Smooth muscle cell (in vitro differentiated cells): ENCODE results near the gene FGD3. TPM values are rescaled to one million over a fixed set of nuclear protein-coding genes. Genes with fewer than 3 reads are reported as not detected.

Experiments
- DNase-seq: peaks from one replicate; lab custom pipeline; 2025; ENCODE audit not compliant: unreplicated experiment; lab: John Stamatoyannopoulos, UW
- H2AFZ ChIP-seq: fragments of 200-600 bp; sonication (generic); 2 replicates; pipeline ENCODE4 v1.6.0; 2016; ENCODE audit warnings: antibody characterized with exemption, low read depth, mild to moderate bottlenecking
- H3F3A ChIP-seq: fragments of 200-600 bp; sonication (generic); 2 replicates; pipeline ENCODE4 v1.6.0; 2017; ENCODE audit warnings: antibody characterized with exemption, low read depth
- H3K27ac ChIP-seq: fragments of 200-600 bp; sonication (generic); 2 replicates; pipeline ENCODE4 v1.5.1; 2016; ENCODE audit warnings: low read depth, mild to moderate bottlenecking
- H3K27me3 ChIP-seq: fragments of 200-600 bp; sonication (generic); 2 replicates; pipeline ENCODE4 v1.6.1; 2016; ENCODE audit warnings: low read depth, mild to moderate bottlenecking
- H3K36me3 ChIP-seq: fragments of 200-600 bp; sonication (generic); 2 replicates; pipeline ENCODE4 v1.5.1; 2016; ENCODE audit warnings: low read depth
- H3K4me1 ChIP-seq: fragments of 200-600 bp; sonication (generic); 2 replicates; pipeline ENCODE4 v1.5.1; 2016; ENCODE audit warnings: low read depth
- H3K4me2 ChIP-seq: fragments of 200-600 bp; sonication (generic); 2 replicates; pipeline ENCODE4 v1.6.0; 2016; ENCODE audit warnings: mild to moderate bottlenecking
- H3K4me3 ChIP-seq: fragments of 200-600 bp; sonication (generic); 2 replicates; pipeline ENCODE4 v1.5.1; 2016; ENCODE audit warnings: mild to moderate bottlenecking
- H3K79me2 ChIP-seq: fragments of 200-600 bp; sonication (generic); 2 replicates; pipeline ENCODE4 v1.6.0; 2016; ENCODE audit warnings: low read depth, mild to moderate bottlenecking
- H3K9ac ChIP-seq: fragments of 200-600 bp; sonication (generic); 2 replicates; pipeline ENCODE4 v1.6.0; 2016; ENCODE audit warnings: low read depth
- H3K9me3 ChIP-seq: fragments of 200-600 bp; sonication (generic); replicated peaks from 2 replicates; pipeline ENCODE4 v1.5.1; 2016; ENCODE audit warnings: low read depth
- H4K20me1 ChIP-seq: fragments of 200-600 bp; sonication (generic); 2 replicates; pipeline ENCODE4 v1.6.0; 2016; ENCODE audit warnings: low read depth
- WGBS: methylation state at CpG from one replicate; pipeline ENCODE4 v1.1.7; 2016; ENCODE audit warnings: low lambda C conversion rate; 5-methylcytosine and 5-hydroxymethylcytosine counted together
- polyA plus RNA-seq: library from polyadenylated mRNA; unstranded; fragments of >200 nt; fragmentation: Nextera tagmentation; extraction: Ambion mirVana; gene quantifications from 2 replicates; pipeline ENCODE4 v1.2.1, GENCODE V29; 2016
- total RNA-seq: library from RNA; depleted of rRNA; stranded (reverse); fragments of >200 nt; gene quantifications from 2 replicates; pipeline ENCODE4 v1.2.3, GENCODE V29; 2014
- TF ChIP-seq, protein P1 (sequence below): fragments of 200-600 bp; sonication (generic); IDR thresholded peaks from 2 replicates; pipeline ENCODE4 v1.5.1; 2017; ENCODE audit warnings: borderline replicate concordance, mild to moderate bottlenecking, antibody characterized with exemption; ENCODE audit not compliant: insufficient read depth, poor library complexity, severe bottlenecking

FGD3 gene
- total and polyA plus RNA-seq, 2 experiments from 2014 or later, result 1.1 to 2.1 TPM

DNA sequence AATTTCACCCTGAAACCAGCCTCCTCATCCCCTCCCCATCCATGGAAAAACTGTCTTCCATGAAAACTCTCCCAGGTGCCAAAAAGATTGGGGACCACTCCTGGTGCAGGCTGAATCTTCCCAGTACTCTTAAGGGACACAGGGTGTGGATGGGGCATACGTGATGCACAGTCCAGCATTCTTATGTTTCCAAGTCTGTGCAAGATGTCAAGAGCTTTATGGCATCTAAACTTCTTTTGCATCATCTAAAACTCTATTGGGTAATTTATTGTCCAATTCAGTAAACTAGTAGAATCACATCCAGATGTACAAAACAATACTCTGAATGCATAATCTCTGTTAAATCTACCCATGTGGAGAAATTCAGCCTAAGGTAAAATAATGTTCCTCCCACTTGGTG is 9.3 kb upstream of the FGD3 start:
- Histone ChIP-seq H3K9me3 (no peaks in the 10 kb centered on the region), H3K4me1 (no peaks in the 10 kb centered on the region), H3K9ac (no peak overlapping the region), H3K79me2 (no peaks in the 10 kb centered on the region), H3F3A (no peaks in the 10 kb centered on the region), H3K36me3 (no peaks in the 10 kb centered on the region), H3K27me3 (no peaks in the 10 kb centered on the region), H3K27ac (no peak overlapping the region), H3K4me2 (no peak overlapping the region), H3K4me3 (no peak overlapping the region), H4K20me1 (no peaks in the 10 kb centered on the region), H2AFZ (no peak overlapping the region)
- no peak for DNase-seq
- 95% methylated on average over 1 of the region's 1 CpG for whole genome bisulfite sequencing
- TF ChIP-seq, protein P1, sequence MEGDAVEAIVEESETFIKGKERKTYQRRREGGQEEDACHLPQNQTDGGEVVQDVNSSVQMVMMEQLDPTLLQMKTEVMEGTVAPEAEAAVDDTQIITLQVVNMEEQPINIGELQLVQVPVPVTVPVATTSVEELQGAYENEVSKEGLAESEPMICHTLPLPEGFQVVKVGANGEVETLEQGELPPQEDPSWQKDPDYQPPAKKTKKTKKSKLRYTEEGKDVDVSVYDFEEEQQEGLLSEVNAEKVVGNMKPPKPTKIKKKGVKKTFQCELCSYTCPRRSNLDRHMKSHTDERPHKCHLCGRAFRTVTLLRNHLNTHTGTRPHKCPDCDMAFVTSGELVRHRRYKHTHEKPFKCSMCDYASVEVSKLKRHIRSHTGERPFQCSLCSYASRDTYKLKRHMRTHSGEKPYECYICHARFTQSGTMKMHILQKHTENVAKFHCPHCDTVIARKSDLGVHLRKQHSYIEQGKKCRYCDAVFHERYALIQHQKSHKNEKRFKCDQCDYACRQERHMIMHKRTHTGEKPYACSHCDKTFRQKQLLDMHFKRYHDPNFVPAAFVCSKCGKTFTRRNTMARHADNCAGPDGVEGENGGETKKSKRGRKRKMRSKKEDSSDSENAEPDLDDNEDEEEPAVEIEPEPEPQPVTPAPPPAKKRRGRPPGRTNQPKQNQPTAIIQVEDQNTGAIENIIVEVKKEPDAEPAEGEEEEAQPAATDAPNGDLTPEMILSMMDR, result no peak

DNA sequence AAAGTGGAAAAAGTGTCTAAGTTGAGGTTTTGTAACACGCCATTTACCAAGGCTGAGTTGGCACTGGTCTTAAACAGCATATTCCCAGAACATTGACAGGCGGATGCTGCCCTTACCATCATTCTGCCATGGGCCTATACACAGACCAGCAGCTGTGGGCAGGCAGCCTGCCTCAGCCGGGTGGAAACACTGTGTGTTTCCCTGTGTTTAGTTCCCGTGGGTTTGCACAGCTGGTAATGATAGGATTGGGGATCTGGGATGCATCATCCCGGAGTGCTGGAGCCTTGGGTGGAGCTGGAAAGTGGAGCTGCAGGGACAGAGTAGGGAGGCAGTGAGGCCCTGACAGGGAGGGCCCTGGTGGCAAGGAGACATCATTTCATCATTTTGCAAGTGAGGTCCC is 5.5 kb upstream of the FGD3 start:
- H3K4me1 ChIP-seq, result no peaks in the 10 kb centered on the region
- no peaks in the 10 kb centered on the region for H3K36me3 ChIP-seq
- no peak overlapping the region for H3K4me3 ChIP-seq
- H2AFZ ChIP-seq, result no peak overlapping the region
- H3K9me3 ChIP-seq, result no peaks in the 10 kb centered on the region
- no peak overlapping the region for H3K4me2 ChIP-seq
- H3F3A ChIP-seq, result no peaks in the 10 kb centered on the region
- TF ChIP-seq, protein P1, result no peak
- no peaks in the 10 kb centered on the region for H4K20me1 ChIP-seq
- DNase-seq, result no peak
- no peaks in the 10 kb centered on the region for H3K79me2 ChIP-seq
- H3K27me3 ChIP-seq, result no peaks in the 10 kb centered on the region
- H3K9ac ChIP-seq, result no peak overlapping the region
- 31% methylated on average over 5 of the region's 5 CpGs for WGBS
- no peak overlapping the region for H3K27ac ChIP-seq

DNA sequence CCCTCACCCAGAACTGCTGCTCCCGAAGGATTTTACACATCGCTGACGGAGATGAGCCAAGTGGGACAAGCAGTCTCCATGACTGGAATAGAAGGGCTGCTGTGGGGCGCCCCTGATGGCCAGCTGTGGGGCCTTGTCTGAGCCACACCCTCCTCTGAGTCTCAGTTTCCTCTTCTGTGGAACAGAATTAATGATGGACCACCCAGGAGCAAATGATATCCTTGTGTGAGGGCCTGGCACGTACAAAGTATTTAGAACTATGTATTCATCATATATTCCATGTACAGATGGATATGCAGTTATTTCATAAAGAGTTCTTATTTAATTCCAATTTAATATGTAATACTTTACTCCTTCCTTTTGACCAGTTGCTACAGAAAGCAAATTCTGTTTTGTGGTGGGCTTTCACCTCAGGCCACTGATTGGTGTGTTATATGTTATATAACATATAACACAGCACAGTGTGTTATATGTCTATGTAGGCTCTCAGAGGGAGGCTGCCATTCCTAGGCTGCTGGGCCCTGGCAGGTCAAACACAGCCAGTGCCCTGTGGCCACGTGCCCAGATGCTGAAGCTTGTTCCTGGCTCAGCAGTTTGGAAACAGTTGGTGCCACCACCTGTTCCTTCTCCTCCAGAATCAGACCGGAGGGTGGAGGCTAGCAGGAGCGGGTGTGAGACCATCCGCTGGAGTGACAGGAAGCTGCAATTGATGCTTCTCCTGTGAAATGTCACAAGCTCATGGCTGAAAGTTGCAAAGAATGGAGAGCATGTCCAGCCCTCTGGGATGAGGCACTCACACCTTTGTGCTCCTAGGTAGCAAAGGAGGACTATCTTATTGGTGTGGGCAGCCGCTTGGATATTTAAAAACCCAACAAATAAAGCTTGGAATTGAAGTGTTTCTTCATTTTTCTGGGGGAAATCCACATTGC is 4.4 kb upstream of the FGD3 start:
- no peaks in the 10 kb centered on the region for H3K27me3 ChIP-seq
- peaks cover 5% of the 10 kb centered on the region for H3K4me1 ChIP-seq
- H3K4me3 ChIP-seq, result no peak overlapping the region
- H4K20me1 ChIP-seq, result no peaks in the 10 kb centered on the region
- no peaks in the 10 kb centered on the region for H3K79me2 ChIP-seq
- no peak overlapping the region for H3K9ac ChIP-seq
- no peaks in the 10 kb centered on the region for H3F3A ChIP-seq
- H3K36me3 ChIP-seq, result no peaks in the 10 kb centered on the region
- no peak overlapping the region for H2AFZ ChIP-seq
- no peak for DNase-seq
- no peak overlapping the region for H3K4me2 ChIP-seq
- no peak overlapping the region for H3K27ac ChIP-seq
- no peaks in the 10 kb centered on the region for H3K9me3 ChIP-seq
- TF ChIP-seq, protein P1, result no peak
- WGBS, result 86% methylated on average over 10 of the region's 10 CpGs

DNA sequence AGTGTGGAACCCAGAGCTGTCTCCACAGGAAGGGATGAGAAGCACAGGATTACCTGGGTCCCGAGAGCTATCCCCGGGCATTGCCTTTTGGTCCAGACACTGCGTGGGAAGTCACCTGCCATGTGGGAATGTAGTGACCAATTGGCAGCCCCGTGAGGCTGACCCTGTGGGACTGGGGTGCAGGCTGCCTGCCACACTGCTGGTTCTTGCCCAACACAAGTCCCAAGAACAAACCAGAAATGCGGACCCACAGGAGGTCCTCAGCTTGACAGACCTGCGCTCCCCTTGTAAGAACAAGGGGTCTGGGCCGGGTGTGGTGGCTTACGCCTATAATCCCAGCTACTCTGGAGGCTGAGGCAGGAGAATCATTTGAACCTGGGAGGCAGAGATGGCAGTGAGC is 2.4 kb upstream of the FGD3 start:
- Histone ChIP-seq H3K9me3 (no peaks in the 10 kb centered on the region), H3F3A (no peaks in the 10 kb centered on the region), H3K4me1 (peaks cover 5% of the 10 kb centered on the region), H4K20me1 (no peaks in the 10 kb centered on the region), H3K4me2 (no peak overlapping the region), H3K27me3 (no peaks in the 10 kb centered on the region), H3K4me3 (no peak overlapping the region), H3K27ac (no peak overlapping the region), H3K9ac (no peak overlapping the region), H3K36me3 (no peaks in the 10 kb centered on the region), H3K79me2 (no peaks in the 10 kb centered on the region), H2AFZ (no peak overlapping the region)
- WGBS, result 94% methylated on average over 8 of the region's 8 CpGs
- no peak for DNase-seq
- TF ChIP-seq, protein P1, result no peak
